Cardiac fibroblast (primary cell): ENCODE data around the gene SLC15A4.

Experiments
- DNase-seq, 2 donors: peaks; one replicate each; pipeline versions ENCODE4 v3.0.0 to v3.0.0-alpha.2; 2010; ENCODE audit warnings: low read depth in 2 of 2
- H3K4me3 ChIP-seq, 2 donors: replicated peaks in 1 of 2; 1 replicate in 1 of 2; 2 replicates in 1 of 2; pipeline ENCODE4 v1.5.1; 2011; ENCODE audit warnings: low read depth in 2 of 2, low read length in 2 of 2, mild to moderate bottlenecking in 2 of 2, moderate library complexity in 1 of 2
- TF ChIP-seq, protein P1 (sequence below): IDR thresholded peaks from one replicate; pipeline ENCODE4 v1.5.1; 2011; ENCODE audit warnings: low read depth, mild to moderate bottlenecking, low read length, inconsistent platforms

Gene SLC15A4

DNA sequence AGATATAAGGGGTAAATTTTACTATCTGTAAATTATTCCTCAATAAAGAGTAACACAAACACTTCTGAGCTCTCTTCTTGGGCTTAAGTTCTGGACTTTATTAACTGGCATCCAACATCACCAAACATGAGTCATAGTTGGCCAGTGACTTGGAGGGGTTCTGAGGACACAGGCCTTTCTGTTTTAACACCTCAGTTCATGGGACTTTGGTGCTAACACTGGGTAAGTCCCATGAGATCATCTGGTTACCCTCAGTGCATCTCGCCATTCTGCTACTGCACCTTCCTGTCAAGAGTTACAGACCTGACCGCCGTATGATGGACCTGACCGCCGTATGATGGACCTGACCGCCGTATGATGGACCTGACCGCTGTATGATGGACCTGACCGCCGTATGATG is 9.9 kb downstream of the SLC15A4 start:
- no peak for DNase-seq

DNA sequence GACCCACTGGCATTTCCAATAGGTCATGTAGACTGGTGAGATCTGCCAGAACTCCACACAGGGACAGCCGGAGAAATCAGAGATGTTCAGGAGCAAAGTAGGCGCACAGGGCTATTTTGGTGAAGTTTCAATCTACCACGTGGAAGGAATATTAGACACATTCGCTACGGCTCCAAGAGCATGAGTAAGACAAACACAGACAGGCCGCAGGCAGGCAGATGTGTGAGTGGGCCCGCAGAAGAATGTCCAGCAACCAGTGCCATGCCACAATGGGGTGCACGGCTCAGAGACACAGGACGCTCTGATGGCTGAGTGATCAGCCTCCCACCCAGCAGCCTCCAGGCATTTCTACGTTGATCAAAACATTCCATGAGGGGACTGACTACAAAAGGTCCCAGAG is 10.4 kb downstream of the SLC15A4 start:
- no peak overlapping the region for H3K4me3 ChIP-seq
- TF ChIP-seq, protein P1, sequence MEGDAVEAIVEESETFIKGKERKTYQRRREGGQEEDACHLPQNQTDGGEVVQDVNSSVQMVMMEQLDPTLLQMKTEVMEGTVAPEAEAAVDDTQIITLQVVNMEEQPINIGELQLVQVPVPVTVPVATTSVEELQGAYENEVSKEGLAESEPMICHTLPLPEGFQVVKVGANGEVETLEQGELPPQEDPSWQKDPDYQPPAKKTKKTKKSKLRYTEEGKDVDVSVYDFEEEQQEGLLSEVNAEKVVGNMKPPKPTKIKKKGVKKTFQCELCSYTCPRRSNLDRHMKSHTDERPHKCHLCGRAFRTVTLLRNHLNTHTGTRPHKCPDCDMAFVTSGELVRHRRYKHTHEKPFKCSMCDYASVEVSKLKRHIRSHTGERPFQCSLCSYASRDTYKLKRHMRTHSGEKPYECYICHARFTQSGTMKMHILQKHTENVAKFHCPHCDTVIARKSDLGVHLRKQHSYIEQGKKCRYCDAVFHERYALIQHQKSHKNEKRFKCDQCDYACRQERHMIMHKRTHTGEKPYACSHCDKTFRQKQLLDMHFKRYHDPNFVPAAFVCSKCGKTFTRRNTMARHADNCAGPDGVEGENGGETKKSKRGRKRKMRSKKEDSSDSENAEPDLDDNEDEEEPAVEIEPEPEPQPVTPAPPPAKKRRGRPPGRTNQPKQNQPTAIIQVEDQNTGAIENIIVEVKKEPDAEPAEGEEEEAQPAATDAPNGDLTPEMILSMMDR: no peak
- DNase-seq: no peak

More for the DNA sequence above, 9.9 kb downstream of the SLC15A4 start:
- TF ChIP-seq, protein P1: no peak
- no peak overlapping the region for H3K4me3 ChIP-seq

DNA sequence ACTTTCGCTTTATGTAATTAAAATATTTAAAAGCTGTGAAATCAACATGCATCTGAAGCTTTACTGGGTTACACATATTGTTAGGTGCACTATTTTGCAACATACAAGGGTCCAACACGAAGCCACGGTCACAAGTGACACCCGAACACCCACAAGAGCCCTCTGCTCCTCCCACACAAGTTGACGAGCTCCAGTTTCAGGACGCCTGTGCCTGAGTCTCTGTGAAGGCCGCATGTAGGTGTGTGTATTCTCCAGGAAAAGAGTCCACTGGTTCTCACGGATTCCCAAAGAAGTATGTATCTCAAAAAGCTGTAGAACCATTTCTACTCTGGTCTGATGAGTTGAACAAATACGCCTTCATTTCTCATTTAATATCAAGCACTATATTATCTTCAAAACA is 12.0 kb downstream of the SLC15A4 start:
- TF ChIP-seq, protein P1: no peak
- DNase-seq: no peak
- H3K4me3 ChIP-seq: no peak overlapping the region

DNA sequence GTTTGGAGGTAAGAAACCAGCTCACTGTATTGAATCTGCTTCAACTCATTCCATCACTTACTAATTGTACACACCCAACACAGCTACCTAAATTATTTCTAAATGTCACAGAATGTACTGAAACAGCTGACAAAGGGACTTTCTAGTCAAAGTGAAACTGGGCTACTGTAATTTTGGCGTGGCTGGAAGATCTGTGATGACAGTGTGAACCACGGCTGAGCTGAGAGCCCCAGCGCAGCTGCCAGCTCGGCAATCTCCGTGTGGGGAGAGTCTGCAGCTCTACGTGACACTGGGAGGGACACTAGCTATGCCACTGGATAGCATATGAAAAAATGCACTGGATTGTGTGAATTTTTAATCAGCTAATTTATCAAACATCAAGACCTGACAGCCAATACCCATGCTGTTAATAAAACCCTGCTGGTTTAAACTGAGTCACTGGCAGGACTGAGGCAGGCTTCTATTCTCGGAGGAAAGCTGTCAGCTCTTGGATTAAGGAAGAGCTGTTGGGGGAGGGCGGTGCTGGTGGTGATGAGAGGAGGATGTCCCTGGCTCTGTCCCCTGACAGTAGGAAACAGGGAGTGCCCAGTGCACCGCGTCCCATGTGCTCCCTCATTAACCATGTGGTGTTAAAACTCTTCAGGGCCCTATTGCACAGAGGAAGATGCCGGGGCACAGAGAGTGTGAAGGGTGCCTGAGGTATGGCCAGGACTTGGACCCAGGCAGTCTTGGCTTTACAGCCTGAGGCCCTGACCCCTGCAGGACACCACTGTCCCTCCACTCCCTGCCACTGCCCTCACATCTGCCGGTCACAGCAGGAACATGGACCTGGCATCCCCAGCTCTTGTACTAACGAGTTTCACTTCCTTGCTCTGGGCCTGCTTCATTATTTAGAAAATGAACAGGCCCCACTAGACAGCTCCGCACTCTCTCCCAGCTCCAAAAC is 13.3 kb downstream of the SLC15A4 start:
- TF ChIP-seq, protein P1: no peak
- DNase-seq: peak in 1 of 2 donors; percentile 51
- no peak overlapping the region for H3K4me3 ChIP-seq

DNA sequence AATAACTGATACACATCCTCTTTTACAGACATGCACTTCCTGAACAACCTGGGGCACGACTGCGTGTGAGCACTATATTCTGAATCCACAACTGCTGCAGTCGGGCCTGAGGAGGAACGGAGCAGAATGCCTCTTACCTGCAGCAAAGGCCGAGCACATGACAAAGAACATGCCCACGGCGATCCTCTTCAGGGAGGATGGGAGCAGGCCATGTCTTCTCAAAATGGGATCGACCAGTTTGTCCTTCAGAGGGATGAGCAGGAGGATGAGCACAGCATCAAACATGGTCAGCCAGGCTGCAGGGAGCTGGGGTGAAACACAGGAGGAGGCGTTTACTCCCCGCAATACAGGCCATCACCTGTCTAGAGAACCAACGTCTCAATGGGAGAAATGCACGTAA is 15.1 kb downstream of the SLC15A4 start:
- TF ChIP-seq, protein P1: no peak
- DNase-seq: no peak

DNA sequence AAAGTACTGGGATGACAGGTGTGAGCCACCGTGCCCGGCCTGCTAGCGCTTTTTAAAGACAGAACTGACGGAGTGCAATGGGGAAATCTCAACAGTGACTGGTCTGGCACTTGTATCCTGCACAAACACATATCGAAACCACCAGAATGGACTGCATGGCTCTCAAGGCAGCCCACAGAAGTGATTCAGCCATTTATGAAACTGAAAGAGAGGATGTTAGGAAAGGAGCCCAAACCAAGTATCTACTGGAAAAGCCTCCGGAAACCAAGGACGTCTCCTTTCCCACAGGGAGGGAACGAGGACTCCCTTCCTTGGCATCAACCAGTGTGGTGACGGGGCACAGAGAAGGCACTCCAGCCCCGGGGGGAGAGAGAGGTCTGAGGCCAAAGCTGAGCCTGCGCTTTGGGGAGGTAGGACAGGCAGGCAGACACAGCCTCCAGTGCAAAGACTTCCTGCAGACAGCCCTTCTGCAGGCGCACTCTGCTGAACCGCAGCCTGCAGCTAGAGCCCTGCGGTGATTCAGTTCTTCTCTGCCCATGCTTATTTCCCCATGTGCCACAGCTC is 16.5 kb downstream of the SLC15A4 start:
- TF ChIP-seq, protein P1: no peak
- no peak for DNase-seq
- H3K4me3 ChIP-seq: no peak overlapping the region

More for the DNA sequence above, 15.1 kb downstream of the SLC15A4 start:
- no peak overlapping the region for H3K4me3 ChIP-seq
